Heart left ventricle (tissue), 16 donors: ENCODE results near the gene COL20A1. TPM values are rescaled to one million over a fixed set of nuclear protein-coding genes. Genes with fewer than 3 reads are reported as not detected.
A peak's percentile ranks its signal among the peaks of the same experiment; 100 is the strongest.

Experiments
- ATAC-seq, 4 donors: fragments of 200-7000 bp; cut with Tn5 transposase; one replicate each; pipeline ENCODE4 v1.9.1; 2020 to 2022; ENCODE audit warnings: moderate library complexity in 4 of 4, mild to moderate bottlenecking in 3 of 4, moderate number of reproducible peaks in 1 of 4
- DNase-seq, 5 donors: peaks; one replicate each; pipeline ENCODE4 v3.0.0-alpha.2; 2020
- H3K27ac ChIP-seq, 12 donors: fragments of 200-600 bp; sonication (generic) in 4 of 12; one replicate each; pipeline versions ENCODE4 v1.5.0 to v1.8.0; 2016 to 2022; ENCODE audit warnings: mild to moderate bottlenecking in 2 of 12
- H3K27me3 ChIP-seq, 9 donors: fragments of 200-600 bp; sonication (generic) in 2 of 9; one replicate each; pipeline versions ENCODE4 v1.5.1 to v1.8.0; 2016 to 2022; ENCODE audit warnings: mild to moderate bottlenecking in 3 of 9
- H3K36me3 ChIP-seq, 9 donors: fragments of 200-600 bp; sonication (generic) in 2 of 9; one replicate each; pipeline versions ENCODE4 v1.5.0 to v1.8.0; 2018 to 2022; ENCODE audit warnings: mild to moderate bottlenecking in 2 of 9
- H3K4me1 ChIP-seq, 12 donors: fragments of 200-600 bp; sonication (generic) in 4 of 12; one replicate each; pipeline versions ENCODE4 v1.5.0 to v1.8.0; 2016 to 2022; ENCODE audit warnings: mild to moderate bottlenecking in 3 of 12
- H3K4me3 ChIP-seq, 12 donors: fragments of 200-600 bp; sonication (generic) in 4 of 12; one replicate each; pipeline versions ENCODE4 v1.5.0 to v1.8.0; 2017 to 2022; ENCODE audit warnings: mild to moderate bottlenecking in 9 of 12, moderate library complexity in 4 of 12
- H3K9me3 ChIP-seq, 12 donors: fragments of 200-600 bp; sonication (generic) in 4 of 12; one replicate each; pipeline versions ENCODE4 v1.5.0 to v1.8.0; 2016 to 2022; ENCODE audit warnings: mild to moderate bottlenecking in 1 of 12
- POLR2A ChIP-seq, 2 donors: fragments of 450-650 bp; IDR thresholded peaks; one replicate each; pipeline ENCODE4 v1.6.1; 2017; ENCODE audit warnings: antibody characterized with exemption in 2 of 2, mild to moderate bottlenecking in 2 of 2, moderate library complexity in 2 of 2
- WGBS, 4 donors: extraction: QIAGEN DNeasy Blood & Tissue Kit in 2 of 4; methylation state at CpG; one replicate each; pipeline versions ENCODE4 v1.1.5 to v1.1.7; 2013 to 2018; 5-methylcytosine and 5-hydroxymethylcytosine counted together
- intact Hi-C, 10 donors: fragments of 100-400 bp; cut with DNase I; formaldehyde crosslinking; loops; one replicate each; pipeline versions ENCODE4 v1.11.1 to v1.14.2; 2022
- polyA plus RNA-seq, 2 donors: library from polyadenylated mRNA; stranded (reverse); fragments of 200-250 nt; gene quantifications; one replicate each; pipeline ENCODE4 v1.2.3, GENCODE V29; 2013
- total RNA-seq, 9 donors: library from RNA; depleted of rRNA in 2 of 9; stranded (reverse); fragments of >200 nt in 2 of 9; fragmentation: NEBNext Ultra II Directional in 3 of 9; extraction: Animal tissue kit (Norgen Biotek cat#: 25700) in 3 of 9; gene quantifications; one replicate each; pipeline versions ENCODE4 v1.1.0 to v1.2.4, GENCODE V29; 2016 to 2023
- TF ChIP-seq, protein P1 (sequence below), 12 donors: fragments of 200-600 bp; sonication (generic) in 4 of 12; IDR thresholded peaks; one replicate each; pipeline versions ENCODE4 v1.5.0 to v1.8.0; 2018 to 2022; ENCODE audit warnings: antibody characterized with exemption in 12 of 12, mild to moderate bottlenecking in 5 of 12
- donor health status: ischemic (EF 13 %, LVEDD 7.1; RV severe dilation, severe dysfunction).
- donor health status: healthy with polysubstance abuse.
- donor health status: DM: no; HTN: yes; CAD: no.
- donor health status: DM: no; HTN: no; CAD: no.
- donor health status: ischemic (EF 25% LVEDD 6.9; RV normal size, moderate dysfunction).
- donor health status: ischemic (EF 25% LVEDD 5.7; RV mildly dilated, moderate dysfunction).
- donor health status: healthy.
- donor health status: DM: yes; HTN: yes; CAD: no.
- donor health status: ischemic (EF 35%, LVEDD 5.7; RV mildly dilated, moderate dysfunction).
- donor health status: nonischemic (EF 11% LVEDD 7.7; RV severe dilation, severe dysfunction).
- donor health status: DM: yes; HTN: yes; CAD: no.
- donor health status: PGD.
- donor health status: ischemic (EF 29% LVEDD 5.4; RV normal size, mild dysfunction).
- donor health status: nonischemic (EF 23%, LVEDD 6.1; RV moderate dilation, normal function).

The COL20A1 gene
- total and polyA plus RNA-seq, 11 donors: not detected

DNA sequence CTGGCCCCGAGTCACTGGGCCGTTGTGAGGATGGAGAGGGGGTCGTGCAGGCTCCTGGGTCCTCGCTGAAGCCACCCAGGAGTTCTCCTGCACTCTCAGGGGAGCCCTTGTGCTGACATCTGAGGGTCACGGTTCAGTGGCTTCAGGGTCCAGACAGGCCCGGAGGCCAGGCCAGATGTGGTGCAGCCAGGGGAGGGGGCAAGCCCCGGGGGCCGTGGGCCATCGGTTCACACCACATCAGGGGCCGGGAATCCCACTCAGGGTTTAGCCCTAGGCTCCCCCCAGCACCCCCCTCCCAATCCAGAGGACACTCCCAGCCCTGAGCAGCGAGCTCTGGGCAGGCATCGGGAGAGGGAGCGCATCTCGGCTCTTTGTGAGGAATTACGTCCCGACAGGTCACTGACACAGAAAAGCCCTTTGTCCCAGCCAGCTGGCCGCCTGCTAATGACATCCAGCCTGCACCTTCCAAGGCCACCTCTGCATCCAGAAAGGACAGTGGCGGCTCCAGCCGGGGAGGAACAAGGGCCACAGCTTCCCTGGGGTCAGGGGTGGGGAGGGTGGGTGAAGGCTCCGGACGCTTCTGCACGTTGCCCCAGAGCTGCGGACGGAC lies 74.6 kb downstream of the COL20A1 start:
- DNase-seq (peak in 1 of 5 donors; percentile 26), ATAC-seq (no peak)
- intact Hi-C loops: no loop called here
- Histone ChIP-seq H3K4me1 (peaks cover 0 to 26% (median 7%) of the 10 kb centered on the region in 12 donors), H3K4me3 (no peak overlapping the region), H3K27ac (no peak overlapping the region), H3K36me3 (no peaks in the 10 kb centered on the region), H3K9me3 (no peaks in the 10 kb centered on the region), H3K27me3 (peaks cover 0 to 47% (median 8%) of the 10 kb centered on the region in 9 donors)
- no peak for TF ChIP-seq POLR2A (IDR thresholded peaks at IDR 0.05)
- WGBS, 4 donors: 67 to 81% (median 72%) methylated on average over 18 to 24 of the region's 24 CpGs

DNA sequence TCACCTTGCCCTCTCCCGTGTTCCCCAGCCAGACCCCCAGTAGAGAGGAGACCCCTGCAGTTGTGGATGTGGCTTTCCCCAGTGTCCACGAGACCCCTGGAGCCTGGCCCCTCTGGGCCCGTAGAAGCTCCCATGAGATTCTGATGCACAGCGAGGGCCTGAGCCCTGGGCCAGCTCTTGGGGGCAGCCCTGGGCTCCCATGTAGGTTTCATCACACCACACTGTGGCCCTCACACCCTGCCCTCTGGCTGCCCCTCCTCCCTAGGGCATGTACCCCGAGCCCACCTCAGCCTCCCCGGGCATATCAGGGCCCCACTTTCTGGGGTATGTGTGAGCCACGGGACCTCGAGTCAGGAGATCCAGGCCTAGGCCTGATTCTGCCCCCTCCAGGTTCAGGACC lies 75.2 kb downstream of the COL20A1 start:
- DNase-seq: peak in 1 of 5 donors; percentile 33
- no peaks in the 10 kb centered on the region for H3K36me3 ChIP-seq
- peaks cover 0 to 47% (median 3%) of the 10 kb centered on the region in 9 donors for H3K27me3 ChIP-seq
- H3K27ac ChIP-seq: no peak overlapping the region
- intact Hi-C loops: no loop called here
- no peaks in the 10 kb centered on the region for H3K9me3 ChIP-seq
- TF ChIP-seq, protein P1, sequence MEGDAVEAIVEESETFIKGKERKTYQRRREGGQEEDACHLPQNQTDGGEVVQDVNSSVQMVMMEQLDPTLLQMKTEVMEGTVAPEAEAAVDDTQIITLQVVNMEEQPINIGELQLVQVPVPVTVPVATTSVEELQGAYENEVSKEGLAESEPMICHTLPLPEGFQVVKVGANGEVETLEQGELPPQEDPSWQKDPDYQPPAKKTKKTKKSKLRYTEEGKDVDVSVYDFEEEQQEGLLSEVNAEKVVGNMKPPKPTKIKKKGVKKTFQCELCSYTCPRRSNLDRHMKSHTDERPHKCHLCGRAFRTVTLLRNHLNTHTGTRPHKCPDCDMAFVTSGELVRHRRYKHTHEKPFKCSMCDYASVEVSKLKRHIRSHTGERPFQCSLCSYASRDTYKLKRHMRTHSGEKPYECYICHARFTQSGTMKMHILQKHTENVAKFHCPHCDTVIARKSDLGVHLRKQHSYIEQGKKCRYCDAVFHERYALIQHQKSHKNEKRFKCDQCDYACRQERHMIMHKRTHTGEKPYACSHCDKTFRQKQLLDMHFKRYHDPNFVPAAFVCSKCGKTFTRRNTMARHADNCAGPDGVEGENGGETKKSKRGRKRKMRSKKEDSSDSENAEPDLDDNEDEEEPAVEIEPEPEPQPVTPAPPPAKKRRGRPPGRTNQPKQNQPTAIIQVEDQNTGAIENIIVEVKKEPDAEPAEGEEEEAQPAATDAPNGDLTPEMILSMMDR (IDR thresholded peaks at IDR 0.05): no peak
- no peak for TF ChIP-seq POLR2A (IDR thresholded peaks at IDR 0.05)
- ATAC-seq: no peak
- 79 to 88% (median 83%) methylated on average over 5 to 8 of the region's 8 CpGs for WGBS, 4 donors
- H3K4me3 ChIP-seq: no peak overlapping the region
- H3K4me1 ChIP-seq: peaks cover 0 to 26% (median 7%) of the 10 kb centered on the region in 12 donors

DNA sequence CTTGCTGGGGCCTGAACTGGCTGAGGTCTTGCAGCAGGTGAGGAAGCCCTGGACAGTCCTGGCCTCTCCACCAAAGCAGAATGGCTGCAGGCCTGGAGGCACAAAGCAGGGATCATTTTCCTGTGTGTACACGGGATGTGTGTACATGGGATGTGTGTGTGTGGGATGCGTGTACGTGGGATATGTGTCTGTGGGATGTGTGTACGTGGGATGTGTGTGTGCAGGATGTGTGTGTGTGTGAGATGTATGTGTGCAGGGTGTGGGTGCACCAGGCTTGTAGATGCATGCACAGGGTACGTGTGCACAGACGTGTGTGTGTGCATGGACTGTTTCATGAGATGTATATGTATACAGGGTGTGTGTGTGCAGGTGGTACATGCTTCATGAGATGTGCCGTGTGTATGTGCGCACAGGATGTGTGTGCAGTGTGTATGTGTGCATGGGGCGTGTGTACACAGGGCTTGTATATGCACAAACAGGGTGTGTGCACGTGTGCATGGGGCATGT lies 76.1 kb downstream of the COL20A1 start:
- Histone ChIP-seq H3K27me3 (peaks cover 0 to 47% (median 5%) of the 10 kb centered on the region in 9 donors), H3K4me1 (peaks cover 0 to 18% (median 7%) of the 10 kb centered on the region in 12 donors), H3K9me3 (no peaks in the 10 kb centered on the region), H3K4me3 (no peak overlapping the region), H3K36me3 (no peaks in the 10 kb centered on the region), H3K27ac (no peak overlapping the region)
- no peak for ATAC-seq
- TF ChIP-seq POLR2A (IDR thresholded peaks at IDR 0.05): no peak
- TF ChIP-seq, protein P1 (IDR thresholded peaks at IDR 0.05): no peak
- 83 to 93% (median 89%) methylated on average over 10 of the region's 10 CpGs for WGBS, 4 donors
- peak in 1 of 5 donors; percentile 16 for DNase-seq
- intact Hi-C loops: no loop called here

DNA sequence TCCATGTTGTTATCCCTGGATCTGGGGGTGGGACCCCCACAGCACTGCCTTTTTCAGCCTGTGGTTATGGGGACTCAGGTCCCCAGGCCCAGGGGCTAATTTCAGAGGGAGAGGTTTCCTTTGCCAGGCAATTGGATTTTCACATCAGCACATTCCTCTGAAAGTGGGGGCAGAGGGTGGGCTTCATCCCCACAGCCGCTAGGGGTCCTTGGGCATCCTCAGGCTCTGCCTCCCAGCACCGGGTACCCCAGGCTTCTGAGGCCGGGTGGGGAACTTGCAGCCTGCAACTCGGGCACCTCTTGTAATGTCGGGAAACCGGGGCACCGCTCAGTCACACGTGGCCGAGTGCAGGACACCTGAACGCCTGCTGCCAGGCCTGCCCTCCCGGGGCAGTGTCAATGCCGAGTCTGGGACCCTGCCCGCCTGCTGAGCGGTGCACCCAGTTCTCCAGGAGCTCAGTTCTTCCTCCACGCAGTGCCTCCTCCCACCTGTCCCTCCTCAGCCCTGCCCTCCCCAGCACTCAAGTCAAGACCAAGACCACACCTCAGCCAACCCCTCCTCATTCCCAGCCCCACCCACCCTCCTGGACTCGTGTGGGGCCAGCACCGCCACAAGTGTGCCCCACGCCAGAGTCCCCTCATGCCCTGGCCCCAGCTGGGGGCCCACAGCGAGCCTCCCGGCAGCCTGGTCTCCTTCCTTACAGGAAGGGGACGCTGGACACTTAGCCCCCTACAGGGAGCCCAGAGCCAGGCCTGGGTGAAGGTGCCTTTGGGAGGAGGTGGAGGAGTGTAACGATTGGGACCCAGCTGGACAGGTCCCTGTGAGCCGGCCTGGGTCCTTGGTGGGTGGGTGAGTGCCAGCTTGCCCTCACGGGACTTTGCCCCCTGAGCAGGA lies 77.0 kb downstream of the COL20A1 start:
- 42 to 72% (median 62%) methylated on average over 2 to 24 of the region's 24 CpGs for WGBS, 4 donors
- peak overlapping the region in 1 of 12 donors; percentile 44 for H3K27ac ChIP-seq
- DNase-seq: no peak
- H3K9me3 ChIP-seq: no peaks in the 10 kb centered on the region
- no peaks in the 10 kb centered on the region for H3K36me3 ChIP-seq
- intact Hi-C loops: no loop called here
- peaks cover 0 to 50% (median 7%) of the 10 kb centered on the region in 9 donors for H3K27me3 ChIP-seq
- TF ChIP-seq, protein P1 (IDR thresholded peaks at IDR 0.05): no peak
- no peak for TF ChIP-seq POLR2A (IDR thresholded peaks at IDR 0.05)
- no peak overlapping the region for H3K4me3 ChIP-seq
- H3K4me1 ChIP-seq: peaks cover 0 to 18% (median 7%) of the 10 kb centered on the region in 12 donors
- peak in 2 of 4 donors; percentile 7 for ATAC-seq
